MCF 10A (cell line): Measurements from ENCODE around the gene BRD1. TPM values are rescaled to one million over a fixed set of nuclear protein-coding genes. Genes with fewer than 3 reads are reported as not detected.

Experiments used
- BruUV-seq: library from RNA; stranded (reverse); fragments of 400-500 nt; replicated peaks from 2 replicates; lab custom pipeline; 2021; lab: Mats Ljungman, UMichigan
- CTCF ChIA-PET: fragments of 300-600 bp; sonication (Branson Sonifier 250); formaldehyde crosslinking; extraction: SDS; loops from one replicate; lab custom pipeline; 2021; ENCODE audit warnings: antibody characterized with exemption, inconsistent platforms; lab: Yijun Ruan, JAX
- POLR2A ChIA-PET: fragments of 300-600, 350-650 bp; sonication (Branson Sonifier 250); formaldehyde crosslinking; extraction: SDS; loops from one replicate; lab custom pipeline; 2020; ENCODE audit warnings: antibody characterized with exemption, inconsistent platforms; lab: Yijun Ruan, JAX
- DNase-seq: peaks from one replicate; pipeline ENCODE4 v3.0.0-alpha.2; 2018; ENCODE audit not compliant: unreplicated experiment
- H3K27ac Mint-ChIP-seq: one replicate; pipeline ENCODE4 v1.8.0; 2022; ENCODE audit warnings: mild to moderate bottlenecking, low read depth, mixed read lengths; ENCODE audit not compliant: unreplicated experiment
- H3K27me3 Mint-ChIP-seq: one replicate; pipeline ENCODE4 v1.8.0; 2022; ENCODE audit warnings: mixed read lengths; ENCODE audit not compliant: insufficient read depth, unreplicated experiment
- H3K36me3 Mint-ChIP-seq: one replicate; pipeline ENCODE4 v1.8.0; 2022; ENCODE audit warnings: mild to moderate bottlenecking, moderate library complexity, mixed read lengths; ENCODE audit not compliant: insufficient read depth, unreplicated experiment
- H3K4me1 Mint-ChIP-seq: one replicate; pipeline ENCODE4 v1.8.0; 2022; ENCODE audit warnings: mixed read lengths; ENCODE audit not compliant: insufficient read depth, unreplicated experiment
- H3K4me3 Mint-ChIP-seq: one replicate; pipeline ENCODE4 v1.8.0; 2022; ENCODE audit warnings: mild to moderate bottlenecking, moderate library complexity, mixed read lengths; ENCODE audit not compliant: unreplicated experiment
- H3K9me3 Mint-ChIP-seq: one replicate; pipeline ENCODE4 v1.8.0; 2022; ENCODE audit warnings: mixed read lengths; ENCODE audit not compliant: unreplicated experiment
- CTCF ChIP-seq: fragments of 200-600 bp; IDR thresholded peaks from one replicate; pipeline ENCODE4 v1.8.0; 2022; ENCODE audit warnings: antibody characterized with exemption, mild to moderate bottlenecking; ENCODE audit not compliant: unreplicated experiment
- intact Hi-C: fragments of 100-400 bp; cut with micrococcal nuclease; formaldehyde crosslinking; loops from 2 replicates; pipeline ENCODE4 v1.14.1; 2022
- total RNA-seq: library from RNA; stranded (reverse); gene quantifications from 2 replicates; pipeline ENCODE4 v1.2.3, GENCODE V29; 2022

BRD1 gene
- total RNA-seq, 1 experiment from 2014 or later, result 48.1 TPM

DNA sequence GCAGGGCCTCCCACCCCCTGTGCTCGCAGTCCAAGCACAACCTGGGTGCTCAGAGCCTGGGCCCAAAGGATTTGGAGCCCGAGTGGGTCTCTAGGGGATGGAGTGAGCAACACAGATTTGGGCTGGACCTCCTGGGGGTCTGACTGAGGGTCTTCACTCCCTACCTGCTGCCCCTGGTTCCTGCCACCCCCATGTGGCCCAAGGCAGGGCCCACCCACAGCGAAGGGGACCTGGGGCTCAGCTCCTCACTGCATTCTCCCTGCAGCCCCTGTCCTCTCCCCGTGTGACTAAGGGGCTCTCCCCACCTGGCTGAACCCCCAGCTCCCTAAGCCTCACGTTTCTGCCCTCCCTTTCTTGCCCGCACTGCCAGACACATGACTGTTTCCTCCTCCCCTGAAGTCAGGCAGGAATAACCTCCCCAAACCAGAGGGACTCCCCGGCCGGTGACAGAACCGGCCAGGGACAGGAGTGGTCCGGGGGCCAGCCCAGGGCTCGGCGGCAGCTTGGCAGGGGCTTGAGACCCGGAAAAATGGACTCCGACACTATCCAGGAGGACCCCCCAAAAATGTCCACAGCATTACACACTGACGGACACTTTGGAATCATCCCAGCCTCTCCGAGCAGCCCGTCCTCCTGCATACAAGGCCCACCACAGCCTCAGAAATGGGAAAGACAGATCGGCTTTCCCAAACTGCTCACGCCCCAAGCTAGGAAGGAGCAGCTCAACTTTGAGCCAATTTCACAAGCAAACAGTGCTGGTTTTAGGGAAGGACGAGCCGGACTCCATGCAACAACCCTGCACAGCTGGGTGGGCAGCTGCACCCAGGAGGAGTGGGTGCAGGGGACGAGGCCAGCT lies 57.8 kb downstream of the BRD1 start:
- H3K27me3 Mint-ChIP-seq, result no peaks in the 10 kb centered on the region
- H3K36me3 Mint-ChIP-seq, result peaks cover 37% of the 10 kb centered on the region
- no TSS peak for BruUV-seq
- no peak overlapping the region for H3K4me3 Mint-ChIP-seq
- no peak for DNase-seq
- ChIA-PET CTCF (interaction anchor here (0.7 kb wide), 1 partner anchor 47 kb away, joined by 5 read pairs; no protein-coding TSS in a partner anchor), POLR2A (no interaction called here)
- no peak overlapping the region for H3K27ac Mint-ChIP-seq
- peaks cover 14% of the 10 kb centered on the region for H3K9me3 Mint-ChIP-seq
- no peak for TF ChIP-seq CTCF
- intact Hi-C loops, result loop anchor here (5.0 kb wide), 1 partner anchor 377 kb away; no protein-coding TSS in a partner anchor
- H3K4me1 Mint-ChIP-seq, result no peaks in the 10 kb centered on the region

GRCh38 chr22:49768951-49769690 lies 58.6 kb downstream of the BRD1 start:
- peaks cover 29% of the 10 kb centered on the region for H3K36me3 Mint-ChIP-seq
- no peaks in the 10 kb centered on the region for H3K27me3 Mint-ChIP-seq
- POLR2A ChIA-PET, result no interaction called here

DNA sequence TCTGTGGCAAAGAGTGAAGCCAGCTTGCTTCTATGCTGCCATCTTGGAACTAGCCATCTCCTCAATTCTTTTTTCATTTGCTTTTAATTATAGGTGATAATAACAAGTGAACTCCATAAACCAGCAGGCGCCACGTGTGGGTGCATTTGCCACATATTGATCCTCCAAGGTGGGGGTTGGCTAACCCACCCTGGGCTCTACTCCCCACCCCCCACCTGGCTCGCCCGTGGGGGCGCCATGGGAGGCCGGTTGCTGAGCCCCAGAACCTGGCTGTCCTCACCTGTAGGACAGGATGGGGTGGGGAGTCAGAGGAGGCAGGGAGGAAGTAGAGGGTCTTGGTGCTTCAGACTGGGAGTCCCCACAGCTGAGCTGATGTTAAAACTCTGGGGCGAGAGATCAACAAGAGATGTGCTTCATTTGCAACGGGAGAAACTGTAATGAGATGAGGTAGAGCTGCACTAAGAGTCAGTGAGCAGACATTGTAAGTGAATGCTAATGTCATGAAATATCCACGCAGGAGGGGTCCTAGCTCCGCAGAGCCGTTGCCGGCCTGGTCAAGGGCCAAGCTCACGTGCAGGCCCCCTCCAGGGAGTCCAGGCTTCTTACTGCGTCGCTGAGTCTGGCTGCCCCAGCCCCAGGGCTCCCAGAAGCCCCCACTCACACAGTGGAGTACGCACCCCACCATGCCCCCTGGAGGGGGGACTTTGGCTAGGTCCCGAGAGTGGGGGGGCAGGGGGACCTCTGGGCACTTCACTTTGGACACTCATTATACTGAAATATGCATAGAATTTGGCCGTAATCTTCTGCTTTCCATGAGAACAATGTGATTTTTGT lies 59.4 kb downstream of the BRD1 start:
- no peak for DNase-seq
- intact Hi-C loops, result loop anchor here (5.0 kb wide), 1 partner anchor 379 kb away; no protein-coding TSS in a partner anchor
- Mint-ChIP-seq H3K4me3 (no peak overlapping the region), H3K27ac (no peak overlapping the region), H3K27me3 (no peaks in the 10 kb centered on the region), H3K9me3 (peaks cover 14% of the 10 kb centered on the region), H3K36me3 (peaks cover 21% of the 10 kb centered on the region), H3K4me1 (no peaks in the 10 kb centered on the region)
- no peak for TF ChIP-seq CTCF
- BruUV-seq, result no TSS peak
- ChIA-PET POLR2A (interaction anchor here (1.0 kb wide), 1 partner anchor 262 kb away, joined by 4 read pairs; no protein-coding TSS in a partner anchor), CTCF (interaction anchor here (0.7 to 1.6 kb wide), 4 partner anchors 9 to 103 kb away, joined by 3 to 6 read pairs (median 4); no protein-coding TSS in a partner anchor)

More at GRCh38 chr22:49768951-49769690, 58.6 kb downstream of the BRD1 start:
- no peak for DNase-seq
- no TSS peak for BruUV-seq
- no peak overlapping the region for H3K27ac Mint-ChIP-seq
- no peaks in the 10 kb centered on the region for H3K4me1 Mint-ChIP-seq
- H3K4me3 Mint-ChIP-seq, result no peak overlapping the region
- peaks cover 14% of the 10 kb centered on the region for H3K9me3 Mint-ChIP-seq
- CTCF ChIA-PET, result interaction anchor here (0.7 to 0.9 kb wide), 2 partner anchors 37 to 42 kb away, joined by 3 to 4 read pairs; no protein-coding TSS in a partner anchor
- intact Hi-C loops, result loop anchor here (5.0 kb wide), 1 partner anchor 378 kb away; no protein-coding TSS in a partner anchor
- TF ChIP-seq CTCF, result no peak
